GM12878 (cell line): Measurements from ENCODE around the gene TMPRSS7. TPM values are rescaled to one million over a fixed set of nuclear protein-coding genes. Genes with fewer than 3 reads are reported as not detected.

ENCODE experiments used
- BACH1 ChIP-seq: fragments of 450-650 bp; IDR thresholded peaks from 2 replicates; pipeline ENCODE4 v1.6.1; 2017; ENCODE audit warnings: mild to moderate bottlenecking, borderline replicate concordance
- CEBPZ ChIP-seq: fragments of 150-350 bp; IDR thresholded peaks from 2 replicates; pipeline ENCODE4 v1.6.1; 2016; ENCODE audit warnings: low read depth, low read length
- CHD2 ChIP-seq: IDR thresholded peaks from 2 replicates; pipeline ENCODE4 v1.6.1; 2011; ENCODE audit warnings: low read depth, low read length, improper control_type of control experiment, borderline replicate concordance
- DPF2 ChIP-seq: fragments of 450-650 bp; IDR thresholded peaks from 2 replicates; pipeline ENCODE4 v1.6.1; 2017; ENCODE audit warnings: mild to moderate bottlenecking
- EP300 ChIP-seq, 2 experiments: fragments of 150-350 bp in 1 of 2; IDR thresholded peaks; 2 replicates each; pipeline ENCODE4 v1.6.1; 2011 to 2012; ENCODE audit warnings: low read depth in 2 of 2, low read length in 2 of 2, borderline replicate concordance in 1 of 2, improper control_type of control experiment in 1 of 2, inconsistent platforms in 1 of 2; ENCODE audit not compliant: control insufficient read depth in 1 of 2
- ESRRA ChIP-seq: IDR thresholded peaks from 2 replicates; pipeline ENCODE4 v1.6.1; 2012; ENCODE audit warnings: mild to moderate bottlenecking, low read length, improper control_type of control experiment
- EZH2 ChIP-seq: IDR thresholded peaks from 2 replicates; pipeline ENCODE4 v1.6.1; 2012; ENCODE audit warnings: low read depth, mild to moderate bottlenecking, control low read depth, inconsistent platforms, low read length, borderline replicate concordance; ENCODE audit not compliant: control insufficient read depth
- MEF2B ChIP-seq: fragments of 450-650 bp; IDR thresholded peaks from 2 replicates; pipeline ENCODE4 v1.6.1; 2018; ENCODE audit warnings: mild to moderate bottlenecking, moderate library complexity; ENCODE audit not compliant: partially characterized antibody, poor library complexity, severe bottlenecking
- MTA2 ChIP-seq: fragments of 450-650 bp; IDR thresholded peaks from 2 replicates; pipeline ENCODE4 v1.6.1; 2016; ENCODE audit warnings: low read depth, mild to moderate bottlenecking, moderate library complexity
- MTA3 ChIP-seq: IDR thresholded peaks from 2 replicates; pipeline ENCODE4 v1.6.1; 2012; ENCODE audit warnings: low read length, inconsistent platforms, borderline replicate concordance
- MYC ChIP-seq: IDR thresholded peaks from 2 replicates; pipeline ENCODE4 v1.6.1; 2011; ENCODE audit warnings: mild to moderate bottlenecking, low read length, moderate library complexity, inconsistent platforms; ENCODE audit not compliant: insufficient read depth, insufficient replicate concordance, insufficient read length, severe bottlenecking
- NFYB ChIP-seq: IDR thresholded peaks from 2 replicates; pipeline ENCODE4 v1.6.1; 2011; ENCODE audit warnings: low read depth, mild to moderate bottlenecking, low read length, improper control_type of control experiment, moderate library complexity; ENCODE audit not compliant: insufficient read depth
- PKNOX1 ChIP-seq: fragments of 450-650 bp; IDR thresholded peaks from 2 replicates; pipeline ENCODE4 v1.6.1; 2016; ENCODE audit warnings: mild to moderate bottlenecking
- REST ChIP-seq: IDR thresholded peaks from 2 replicates; pipeline ENCODE4 v1.6.1; 2012; ENCODE audit warnings: mild to moderate bottlenecking, low read depth, low read length
- YY1 ChIP-seq: IDR thresholded peaks from 2 replicates; pipeline ENCODE4 v1.6.1; 2011; ENCODE audit warnings: low read depth, mild to moderate bottlenecking, low read length
- ZBTB11 ChIP-seq: fragments of 450-650 bp; formaldehyde crosslinking; IDR thresholded peaks from 2 replicates; pipeline ENCODE4 v1.5.0; 2022; ENCODE audit warnings: mild to moderate bottlenecking, missing genetic modification characterization
- ZNF384 ChIP-seq: IDR thresholded peaks from 2 replicates; pipeline ENCODE4 v1.6.1; 2012; ENCODE audit warnings: low read depth, mild to moderate bottlenecking, low read length, improper control_type of control experiment, borderline replicate concordance
- ZNF622 ChIP-seq: fragments of 450-650 bp; IDR thresholded peaks from 2 replicates; pipeline ENCODE4 v1.6.1; 2017; ENCODE audit warnings: mild to moderate bottlenecking, inconsistent platforms
- polyA plus RNA-seq, 11 experiments: library from polyadenylated mRNA; depleted of rRNA in 4 of 11; unstranded in 6 of 11; stranded (reverse) in 5 of 11; fragments of >200 nt; fragmentation: Nextera tagmentation in 4 of 11; fragmentation: Illumina TruSeq in 1 of 11; extraction: Ambion mirVana in 4 of 11; extraction: Trizol in 1 of 11; gene quantifications; 1 replicate in 1 of 11; 2 replicates in 10 of 11; pipeline versions ENCODE4 v1.2.1 to v1.2.3, GENCODE V29; 2011 to 2016; ENCODE audit warnings: inconsistent platforms in 2 of 11, missing spikeins in 2 of 11, low read depth in 1 of 11
- total RNA-seq, 4 experiments: library from RNA; depleted of rRNA in 3 of 4; stranded (reverse); fragments of >200 nt in 3 of 4; fragmentation: Illumina TruSeq in 1 of 4; extraction: Trizol in 1 of 4; gene quantifications; 2 replicates each; pipeline versions ENCODE4 v1.2.1 to v1.2.3, GENCODE V29; 2013 to 2021

Gene TMPRSS7
- total and polyA plus RNA-seq, 10 of the 15 experiments (the other 5 are each of a cell fraction or from before 2014, with no cell fraction given) = 0.03 TPM; not detected in 9

- TF ChIP-seq CEBPZ (no peak), DPF2 (no peak), NFYB (no peak), ZBTB11 (CRISPR knock-in tag) (no peak), YY1 (peak; percentile 89), MTA3 (no peak), MYC (no peak), BACH1 (no peak), EZH2 (no peak), ZNF384 (no peak), EP300 (IDR thresholded peaks at IDR 0.05; ENCODE audit: borderline replicate concordance in 1 of 2, control insufficient read depth in 1 of 2, low read depth in 2 of 2, low read length in 2 of 2) (no peak), MEF2B (no peak), REST (no peak), ZNF622 (no peak), ESRRA (no peak), MTA2 (peak; percentile 26; the same call in 1 of the 2 replicates), CHD2 (no peak), PKNOX1 (no peak)
Measured at GRCh38 chr3:112043621-112044201, 9.2 kb downstream of the TMPRSS7 start (continued).
